Measurements from ENCODE around the gene ADISSP.

Gene ADISSP

DNA sequence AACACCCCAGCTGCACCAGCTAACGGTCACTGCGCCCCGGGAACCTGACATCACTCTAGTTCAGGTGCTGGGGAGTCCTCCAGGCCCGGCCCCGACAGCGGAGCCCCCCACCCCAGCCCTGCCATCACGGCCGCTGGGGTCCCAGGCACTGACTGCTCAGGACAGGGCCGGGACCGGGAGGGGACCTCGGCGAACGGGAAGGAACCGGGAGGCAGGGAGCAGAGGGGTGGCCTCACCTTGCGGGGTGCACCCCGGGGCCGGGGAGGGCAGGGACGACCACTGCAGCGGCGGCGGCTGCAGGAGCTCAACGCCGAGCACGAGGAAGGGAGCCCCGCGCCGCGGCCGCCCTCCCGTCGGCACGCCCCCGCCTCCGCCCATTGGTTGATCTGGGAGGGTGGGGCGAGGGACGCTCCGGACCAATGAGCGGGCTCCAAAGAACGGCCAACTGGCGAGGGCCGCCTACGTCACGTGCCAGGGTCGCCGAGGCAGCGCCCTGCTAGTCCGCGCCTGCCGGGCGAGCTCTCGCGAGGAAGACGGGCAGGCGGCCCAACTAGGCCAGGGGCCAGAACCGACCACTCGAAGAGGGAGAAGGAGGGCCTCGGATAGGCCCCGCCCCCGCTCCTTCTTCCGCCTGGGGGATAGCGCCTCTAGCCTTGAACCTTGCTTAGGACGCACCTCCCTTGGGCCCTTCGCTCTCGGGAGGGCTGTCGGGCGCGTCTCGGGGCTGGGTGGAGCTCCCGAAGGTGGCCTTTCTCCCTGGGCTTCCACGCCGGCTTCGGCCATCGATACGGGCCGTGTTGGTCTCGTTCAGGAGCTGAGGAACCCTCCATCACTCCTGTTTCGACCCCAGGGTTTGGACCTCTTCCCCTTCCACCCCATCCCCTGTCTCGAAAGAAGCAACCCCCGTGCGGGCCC, at the start of gene ADISSP:
Gene ADISSP (minus strand): TSS at position 327 of the 915 bp plus-strand sequence. CDS start 7,653 bp downstream, outside the sequence.
- peak; percentile 99 for DNase-seq

DNA sequence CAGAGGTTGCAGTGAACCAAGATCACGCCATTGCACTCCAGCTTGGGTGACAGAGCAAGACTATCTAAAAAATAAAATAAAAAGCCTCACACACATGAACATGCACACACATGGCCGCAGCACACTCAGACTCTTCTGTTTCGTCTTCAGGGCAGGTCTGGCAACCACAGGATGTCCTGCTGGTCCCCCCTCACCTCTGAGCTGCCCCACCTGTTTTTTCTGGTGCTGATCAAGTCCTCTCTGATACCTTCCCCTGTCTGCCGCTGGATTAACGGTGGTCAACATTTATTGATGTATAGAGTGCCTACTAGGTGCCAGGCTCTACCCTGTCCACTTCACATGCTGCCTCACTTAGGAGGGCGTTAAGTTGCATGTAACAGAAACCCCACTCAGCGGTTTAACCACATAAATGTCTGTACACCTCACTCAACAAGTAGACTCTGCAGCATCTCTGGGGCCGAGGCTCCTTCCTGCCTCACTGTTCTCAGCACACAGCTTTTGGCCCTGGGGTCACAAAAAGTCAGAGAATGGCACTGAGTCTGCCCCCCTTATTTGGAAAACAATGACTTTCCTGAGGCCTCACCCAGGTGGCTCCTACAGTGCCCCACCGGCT, 48.3 kb upstream of the ADISSP start:
- peak; percentile 33 for DNase-seq

DNA sequence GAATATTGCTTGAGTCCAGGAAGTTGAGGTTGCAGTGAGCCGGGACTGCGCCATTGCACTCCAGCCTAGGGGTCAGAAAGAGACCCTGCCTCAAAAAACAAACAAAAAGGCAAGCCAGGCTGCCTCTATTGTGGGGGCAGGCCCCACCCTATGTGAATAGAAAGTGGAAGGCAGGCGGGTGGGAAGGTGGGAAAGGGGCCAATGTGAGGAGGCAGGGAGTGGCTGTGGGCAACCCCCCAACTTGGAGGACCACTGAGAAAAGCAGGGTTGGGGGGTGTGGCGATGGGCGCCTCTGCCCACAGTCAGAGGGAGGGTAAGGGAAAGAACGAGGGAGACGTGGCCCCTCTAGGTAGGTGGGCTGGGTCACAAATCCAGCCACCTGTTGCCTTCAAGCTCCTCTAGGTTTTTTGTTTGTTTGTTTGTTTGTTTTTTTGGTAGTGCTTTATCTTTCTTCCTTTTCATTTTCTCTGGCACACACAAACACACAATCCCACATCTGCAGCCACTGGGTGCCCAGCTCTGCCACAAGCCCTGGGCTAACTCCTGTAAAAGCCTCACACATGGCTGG, 47.5 kb upstream of the ADISSP start:
- DNase-seq: no peak

DNA sequence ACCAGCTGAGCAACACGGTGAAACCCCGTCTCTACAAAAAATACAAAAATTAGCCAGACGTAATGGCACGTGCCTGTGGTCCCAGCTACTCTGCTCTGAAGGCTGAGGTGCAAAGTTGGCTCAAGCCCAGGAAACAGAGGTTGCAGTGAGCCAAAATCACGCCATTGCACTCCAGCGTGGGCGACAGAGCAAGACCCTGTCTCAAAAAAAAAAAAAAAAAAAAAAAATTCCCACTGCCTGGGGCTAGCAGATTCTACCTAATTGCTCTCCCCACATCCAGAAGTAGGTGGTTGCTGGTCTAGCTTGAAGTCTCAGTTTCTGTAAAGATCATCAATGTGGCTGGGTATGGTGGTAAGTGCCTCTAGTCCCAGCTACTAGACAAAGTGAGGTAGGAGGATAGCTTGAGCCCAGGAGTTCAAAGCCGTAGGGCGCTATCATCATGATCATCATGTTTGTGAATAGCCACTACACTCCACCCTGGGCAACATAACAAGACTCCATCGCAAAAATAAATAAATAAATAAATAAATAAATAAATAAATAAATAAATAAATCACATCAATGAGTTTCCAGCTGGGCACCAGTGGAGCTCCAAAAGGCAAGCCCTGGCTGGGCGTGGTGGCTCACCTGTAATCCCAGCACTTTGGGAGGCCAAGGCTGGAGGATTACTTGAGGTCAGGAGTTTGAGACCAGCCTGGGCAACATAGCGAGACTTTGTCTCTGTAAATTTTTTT, 46.5 kb upstream of the ADISSP start:
- peak; percentile 47 for DNase-seq

DNA sequence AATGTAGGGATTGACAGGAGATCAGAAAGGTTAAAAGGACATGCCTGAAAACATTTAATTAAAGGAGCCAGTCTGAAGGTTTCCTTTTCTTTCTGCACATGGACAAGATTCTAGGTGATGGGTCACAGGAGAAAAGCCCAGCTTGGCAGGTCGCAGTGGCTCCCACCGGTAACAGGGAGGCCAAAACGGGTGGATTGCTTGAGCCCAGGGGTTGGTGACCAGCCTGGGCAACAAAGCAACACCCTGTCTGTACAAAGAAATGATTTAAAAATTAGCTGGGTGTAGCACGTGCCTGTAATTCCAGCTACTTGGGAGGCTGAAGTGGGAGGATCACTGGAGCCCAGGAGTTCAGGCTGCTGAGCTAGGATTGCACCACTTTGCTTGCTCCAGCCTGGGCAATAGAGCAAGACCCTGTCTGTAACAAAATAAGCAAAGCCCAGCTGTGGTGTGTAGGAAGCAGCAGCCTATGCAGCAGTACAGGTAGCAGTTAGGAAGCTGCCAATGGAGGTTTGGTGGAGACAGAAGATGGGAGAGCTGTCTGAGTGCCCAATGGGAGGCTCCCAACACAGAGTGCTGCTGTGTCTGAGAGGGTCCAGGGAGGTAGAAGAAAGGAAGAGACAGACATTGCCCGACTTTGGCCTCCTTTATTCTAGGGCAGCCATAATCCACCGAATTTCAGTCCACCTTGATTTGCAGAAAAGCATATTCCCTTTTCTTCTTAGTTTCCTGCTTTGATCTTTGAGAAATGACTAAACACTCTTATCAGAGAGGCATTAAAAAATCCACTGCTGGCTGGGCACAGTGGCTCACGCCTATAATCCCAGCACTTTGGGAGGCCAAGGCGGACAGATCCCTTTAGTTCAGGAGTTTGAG, 45.7 kb upstream of the ADISSP start:
- DNase-seq: no peak

DNA sequence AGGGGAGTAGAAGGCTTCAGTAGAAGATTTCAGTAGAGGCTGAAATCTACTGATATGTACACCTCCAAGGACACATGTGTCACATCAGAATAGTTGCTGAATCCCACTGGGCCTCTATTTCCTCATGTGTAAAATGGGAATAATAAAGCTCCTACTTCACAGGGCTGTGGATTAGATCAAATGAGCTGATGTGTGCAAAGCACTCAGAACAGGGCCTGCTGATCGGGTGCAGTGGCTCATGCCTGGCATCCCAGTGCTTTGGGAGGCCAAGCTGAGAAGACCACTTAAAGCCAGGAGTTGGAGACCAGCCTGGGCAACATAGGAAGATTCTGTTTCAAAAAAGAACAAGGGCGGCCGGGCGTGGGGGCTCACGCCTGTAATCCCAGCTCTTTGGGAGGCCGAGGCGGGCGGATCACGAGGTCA, 44.7 kb upstream of the ADISSP start:
- no peak for DNase-seq

DNA sequence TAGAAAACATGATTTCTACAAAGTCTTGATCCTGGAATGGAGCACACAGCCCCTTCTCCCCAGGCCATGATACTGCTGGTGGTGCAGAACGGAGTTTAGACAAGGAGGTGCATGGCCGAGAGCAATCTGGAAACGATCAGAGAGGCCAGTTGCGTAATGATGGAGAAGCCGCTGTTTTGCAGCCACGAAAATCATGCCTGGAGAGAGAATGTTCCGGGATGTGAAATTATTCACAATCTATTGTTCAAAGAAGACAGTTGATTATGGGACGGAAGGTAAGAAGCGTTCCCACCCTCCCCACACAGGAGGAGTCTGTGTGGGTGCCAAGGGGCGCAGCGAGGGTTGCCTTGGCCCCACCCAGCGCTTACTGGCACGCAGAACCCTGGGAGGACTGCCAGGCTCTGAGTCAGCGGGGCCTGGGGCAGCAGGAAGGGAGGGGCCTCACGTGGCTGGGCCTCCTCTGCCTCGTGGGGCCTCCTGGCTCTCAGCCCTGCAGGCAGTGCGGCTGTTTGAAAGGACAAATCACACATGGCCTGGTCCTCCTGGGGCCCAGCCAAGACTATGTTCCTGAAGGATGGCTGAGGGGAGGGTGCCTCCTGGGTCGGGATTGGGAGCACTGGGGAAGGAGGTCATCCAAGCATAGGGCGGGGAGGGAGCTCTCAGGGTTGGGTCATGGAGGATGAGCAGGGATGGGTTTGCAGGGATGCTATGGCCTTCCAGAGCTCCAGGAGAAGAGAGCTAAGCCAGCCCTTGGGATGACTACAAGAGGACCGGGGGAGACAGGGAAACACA, 44.1 kb upstream of the ADISSP start:
- peak; percentile 96 for DNase-seq

DNA sequence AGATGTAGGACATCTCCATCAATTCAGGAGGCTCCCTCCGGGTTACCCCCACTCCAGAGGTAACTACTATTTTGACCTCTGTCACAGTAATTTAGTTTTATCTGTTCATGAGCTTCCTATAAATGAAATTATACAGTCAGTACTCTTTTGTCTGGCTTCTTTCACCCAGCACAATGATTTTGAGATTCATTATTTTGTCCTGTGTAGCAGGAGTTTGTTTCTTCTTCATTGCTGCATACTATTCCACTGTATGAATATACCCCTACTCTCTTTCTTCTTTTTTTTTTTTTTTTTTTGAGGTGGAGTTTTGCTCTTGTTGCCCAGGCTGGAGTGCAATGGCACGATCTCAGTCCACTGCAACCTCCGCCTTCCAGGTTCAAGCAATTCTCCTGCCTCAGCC, 41.0 kb upstream of the ADISSP start:
- no peak for DNase-seq

DNA sequence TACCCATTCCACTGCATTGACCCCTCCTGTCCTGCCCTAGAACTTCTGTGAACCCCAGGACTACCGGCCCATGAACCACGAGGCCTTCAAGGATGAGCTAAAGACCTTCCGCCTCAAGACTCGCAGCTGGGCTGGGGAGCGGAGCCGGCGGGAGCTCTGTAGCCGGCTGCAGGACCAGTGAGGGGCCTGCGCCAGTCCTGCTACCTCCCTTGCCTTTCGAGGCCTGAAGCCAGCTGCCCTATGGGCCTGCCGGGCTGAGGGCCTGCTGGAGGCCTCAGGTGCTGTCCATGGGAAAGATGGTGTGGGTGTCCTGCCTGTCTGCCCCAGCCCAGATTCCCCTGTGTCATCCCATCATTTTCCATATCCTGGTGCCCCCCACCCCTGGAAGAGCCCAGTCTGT, 37.2 kb upstream of the ADISSP start:
- no peak for DNase-seq

DNA sequence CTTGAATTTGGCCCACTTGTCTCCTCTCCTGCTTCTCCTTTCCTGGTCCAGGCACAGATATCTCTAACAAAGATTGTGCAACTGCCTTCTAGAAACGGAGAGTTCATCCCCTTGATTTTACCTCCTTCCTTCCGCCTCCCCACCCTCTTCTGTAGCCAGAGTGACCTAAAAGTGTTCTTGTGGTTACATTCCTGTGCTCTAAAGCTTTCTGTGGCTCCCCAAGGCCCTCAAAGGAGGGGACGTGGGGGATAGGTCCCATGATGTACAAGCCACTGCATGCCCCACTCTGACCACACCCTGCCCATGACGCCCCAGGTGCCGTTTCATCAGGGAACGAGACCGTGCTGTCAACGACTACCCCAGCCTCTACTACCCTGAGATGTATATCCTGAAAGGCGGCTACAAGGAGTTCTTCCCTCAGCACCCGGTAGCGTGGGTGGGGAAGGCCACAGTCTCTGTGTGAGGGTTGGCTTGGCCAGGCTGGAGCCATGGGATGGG, 36.8 kb upstream of the ADISSP start:
- DNase-seq: no peak

DNA sequence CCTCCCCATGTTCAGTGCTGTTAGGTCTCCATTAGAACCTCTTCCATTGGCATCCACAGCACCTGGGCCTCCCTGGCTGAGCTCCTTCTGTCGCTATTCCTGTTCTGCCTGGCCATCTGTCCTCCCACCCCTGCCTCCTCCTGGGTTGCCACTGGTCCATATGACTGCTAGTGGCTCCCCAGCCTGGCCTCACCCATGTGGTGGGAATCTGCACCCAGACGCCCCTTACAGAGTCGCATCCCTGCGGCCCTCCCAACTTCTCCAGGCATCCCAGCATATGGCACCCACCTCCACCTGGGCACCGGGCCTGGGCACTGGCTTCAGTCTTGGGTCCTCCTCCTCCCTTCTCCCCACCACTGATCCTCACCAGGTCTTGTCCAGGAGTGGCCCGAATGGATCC, 36.3 kb upstream of the ADISSP start:
- no peak for DNase-seq

DNA sequence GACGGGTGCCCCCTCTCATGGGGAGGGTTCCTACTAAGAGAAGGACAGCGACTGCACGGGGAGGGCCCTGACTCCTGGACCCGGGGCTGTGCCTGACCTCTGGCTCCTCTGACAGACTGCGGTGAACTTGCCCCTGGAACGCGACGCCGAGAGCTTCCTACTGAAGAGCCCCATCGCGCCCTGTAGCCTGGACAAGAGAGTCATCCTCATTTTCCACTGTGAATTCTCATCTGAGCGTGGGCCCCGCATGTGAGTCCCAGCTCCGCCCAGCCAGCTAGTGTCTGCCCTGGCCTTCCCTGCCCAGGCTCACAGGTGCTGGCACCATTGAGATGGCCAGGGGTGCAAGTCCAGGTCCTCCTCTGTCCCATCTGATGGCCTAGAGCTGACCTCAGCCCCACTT, 35.7 kb upstream of the ADISSP start:
- no peak for DNase-seq

DNA sequence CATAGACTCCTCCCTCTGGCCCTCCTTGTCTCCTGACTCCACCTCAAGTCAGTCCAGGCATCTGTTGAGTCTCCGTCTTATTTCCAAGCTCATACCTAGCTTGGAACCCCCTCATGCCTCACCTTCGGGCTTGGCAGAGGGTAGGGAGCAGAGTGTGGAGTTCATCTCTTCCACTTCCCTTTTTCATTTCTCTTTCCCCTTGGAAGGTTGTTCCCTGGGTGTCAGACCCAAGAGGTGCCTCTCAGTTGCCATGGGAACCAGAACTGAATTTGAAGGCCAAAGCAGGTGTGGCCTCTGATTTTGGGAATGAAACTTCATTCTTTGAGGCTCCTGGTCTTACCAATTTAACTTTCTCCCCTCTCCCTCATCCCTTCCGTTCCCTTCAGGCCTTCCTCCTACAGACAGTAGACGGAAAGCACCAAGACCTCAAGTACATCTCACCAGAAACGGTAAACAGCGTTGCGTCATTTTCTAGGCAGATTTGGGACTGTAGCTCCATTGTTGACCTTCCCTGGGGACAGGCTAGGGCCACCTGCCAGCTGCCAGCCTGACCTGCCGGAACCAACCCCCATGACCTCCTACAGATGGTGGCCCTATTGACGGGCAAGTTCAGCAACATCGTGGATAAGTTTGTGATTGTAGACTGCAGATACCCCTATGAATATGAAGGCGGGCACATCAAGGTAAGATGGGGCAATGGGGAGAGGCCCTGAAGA, 35.1 kb upstream of the ADISSP start:
- no peak for DNase-seq

DNA sequence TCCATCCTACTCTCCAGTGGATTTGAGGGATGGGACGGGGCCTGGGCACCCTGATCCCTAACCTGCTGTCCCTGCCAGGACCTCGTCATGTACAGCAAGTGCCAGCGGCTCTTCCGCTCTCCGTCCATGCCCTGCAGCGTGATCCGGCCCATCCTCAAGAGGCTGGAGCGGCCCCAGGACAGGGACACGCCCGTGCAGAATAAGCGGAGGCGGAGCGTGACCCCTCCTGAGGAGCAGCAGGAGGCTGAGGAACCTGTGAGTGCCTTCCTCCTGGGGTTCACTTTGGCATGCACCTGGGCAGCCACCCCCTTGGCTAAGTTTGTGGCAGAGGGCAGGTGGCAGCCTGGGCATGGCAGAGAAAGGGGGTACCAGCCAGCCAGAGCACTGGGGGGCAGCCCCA, 34.3 kb upstream of the ADISSP start:
- no peak for DNase-seq

DNA sequence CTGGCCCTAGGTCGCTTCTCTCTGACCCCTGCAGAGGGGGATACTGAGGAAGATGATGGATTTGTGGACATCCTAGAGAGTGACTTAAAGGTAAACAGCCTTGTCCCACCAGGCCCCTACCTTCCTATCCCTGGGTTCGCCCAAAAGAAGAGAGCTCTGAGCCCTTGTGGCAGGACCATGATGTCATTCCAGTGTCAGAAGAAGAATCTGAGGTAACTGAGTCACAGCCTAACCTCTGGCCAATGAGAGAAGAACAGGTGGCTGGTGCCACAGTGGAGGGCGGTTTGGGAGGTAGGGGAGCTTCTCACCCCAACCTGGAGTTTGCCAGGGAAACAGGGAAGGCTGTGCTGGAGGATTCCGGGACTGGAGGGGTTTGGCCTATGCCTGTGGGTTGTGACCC, 33.7 kb upstream of the ADISSP start:
- DNase-seq: no peak

DNA sequence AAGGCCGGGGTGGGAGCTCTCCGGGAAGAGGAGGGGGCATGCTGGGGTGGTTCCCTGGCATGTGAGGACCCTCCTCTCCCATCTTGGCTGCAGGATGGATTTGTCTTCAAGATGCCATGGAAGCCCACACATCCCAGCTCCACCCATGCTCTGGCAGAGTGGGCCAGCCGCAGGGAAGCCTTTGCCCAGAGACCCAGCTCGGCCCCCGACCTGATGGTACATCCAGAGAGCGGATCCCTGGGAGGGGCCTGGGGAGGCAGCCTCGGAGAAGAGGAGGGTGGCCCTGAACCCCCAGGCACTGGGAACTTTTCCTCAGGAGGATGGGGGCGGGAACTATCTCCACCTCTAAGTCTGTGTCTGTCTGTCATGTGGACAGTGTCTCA, 33.3 kb upstream of the ADISSP start:
- no peak for DNase-seq

DNA sequence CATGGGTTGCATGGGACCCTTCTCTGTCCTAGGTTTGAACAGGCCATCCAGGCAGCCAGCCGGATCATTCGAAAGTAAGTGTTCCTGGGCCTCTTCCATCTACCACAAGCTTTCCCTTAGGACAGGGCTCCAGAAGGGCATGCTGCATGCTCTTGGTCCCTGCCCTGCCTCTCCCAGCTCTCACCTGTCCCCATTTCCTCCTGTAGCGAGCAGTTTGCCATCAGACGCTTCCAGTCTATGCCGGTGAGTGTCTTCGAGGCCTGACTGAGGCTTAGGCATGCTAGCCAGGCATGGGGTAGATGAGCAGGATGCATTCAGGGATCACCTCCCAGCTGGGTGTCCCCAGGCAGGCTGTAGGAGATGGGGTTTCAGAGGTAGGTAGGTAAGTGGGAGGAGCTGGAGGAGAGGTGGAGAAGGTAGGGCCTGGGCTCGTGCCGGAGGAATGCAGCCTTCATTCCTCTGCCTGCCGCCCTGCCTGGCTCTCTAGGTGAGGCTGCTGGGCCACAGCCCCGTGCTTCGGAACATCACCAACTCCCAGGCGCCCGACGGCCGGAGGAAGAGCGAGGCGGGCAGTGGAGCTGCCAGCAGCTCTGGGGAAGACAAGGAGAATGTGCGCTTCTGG, 32.8 kb upstream of the ADISSP start:
- no peak for DNase-seq

DNA sequence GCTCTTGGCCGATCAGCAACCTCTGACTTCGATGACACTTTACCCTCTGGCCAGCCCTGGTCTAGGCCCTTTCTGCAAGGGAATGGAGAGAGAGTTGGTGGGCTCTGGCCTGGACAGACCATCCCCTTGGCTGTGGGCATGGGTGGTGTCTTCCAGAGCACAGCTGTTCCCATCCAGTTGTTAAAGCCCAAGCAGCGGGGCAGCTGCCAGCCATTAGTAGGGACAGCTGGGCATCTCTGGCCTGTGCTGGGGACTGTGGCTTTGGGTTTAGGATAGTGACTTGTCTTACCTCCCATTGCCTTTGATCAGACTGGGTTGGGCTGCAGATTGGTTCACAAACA, 31.3 kb upstream of the ADISSP start:
- no peak for DNase-seq

DNA sequence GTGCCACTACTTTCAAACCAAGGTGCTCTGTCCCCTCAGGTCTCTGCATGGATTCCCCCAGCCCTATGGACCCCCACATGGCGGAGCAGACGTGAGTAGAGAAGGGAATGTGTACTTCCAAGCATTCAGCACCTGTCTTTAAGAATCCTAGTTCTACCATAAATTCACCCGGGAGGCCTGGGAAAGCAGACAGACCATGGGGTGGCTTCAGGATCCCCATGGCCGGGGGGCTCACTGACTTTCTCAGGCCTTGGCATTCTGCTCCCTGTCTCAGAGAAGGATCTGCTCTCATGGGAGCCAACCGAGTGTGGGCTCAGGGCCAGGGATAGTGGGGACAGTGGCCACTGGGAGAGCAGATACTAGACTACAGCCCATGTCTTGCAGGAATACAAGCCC, 30.8 kb upstream of the ADISSP start:
- DNase-seq: no peak
